IMR-90 (cell line): ENCODE measurements around the gene RBM28. TPM values are rescaled to one million over a fixed set of nuclear protein-coding genes. Genes with fewer than 3 reads are reported as not detected.

Experiments used
- ATAC-seq: fragments of 200-7000 bp; cut with Tn5 transposase; 2 replicates; pipeline ENCODE4 v1.9.1; 2020; ENCODE audit warnings: low read depth, mild to moderate bottlenecking, moderate library complexity
- BruUV-seq: library from RNA; stranded (reverse); fragments of 400-500 nt; replicated peaks from 2 replicates; lab custom pipeline; 2021; lab: Mats Ljungman, UMichigan
- CTCF ChIA-PET: fragments of 300-600 bp; formaldehyde crosslinking; extraction: SDS; loops from one replicate; lab custom pipeline; 2021; ENCODE audit warnings: antibody characterized with exemption; lab: Yijun Ruan, JAX
- POLR2A ChIA-PET: fragments of 300-600 bp; sonication (Branson Sonifier 250); formaldehyde crosslinking; loops from one replicate; lab custom pipeline; 2022; ENCODE audit warnings: antibody characterized with exemption; ENCODE audit not compliant: unreplicated experiment; lab: Charles Lee
- DNase-seq: peaks from one replicate; pipeline ENCODE4 v3.0.0; 2013
- H2AFZ ChIP-seq: replicated peaks from 2 replicates; pipeline ENCODE3; 2013; ENCODE audit warnings: low read length, mild to moderate bottlenecking; ENCODE audit not compliant: poor library complexity
- H2AK5ac ChIP-seq: 2 replicates; pipeline ENCODE4 v1.6.1; 2013; ENCODE audit warnings: low read depth, low read length, inconsistent platforms
- H2AK9ac ChIP-seq: replicated peaks from 2 replicates; pipeline ENCODE3; 2013; ENCODE audit warnings: mild to moderate bottlenecking, low read depth, low read length, moderate library complexity; ENCODE audit not compliant: poor library complexity
- H2BK120ac ChIP-seq: 2 replicates; pipeline ENCODE4 v1.6.1; 2013; ENCODE audit warnings: low read depth, low read length, inconsistent platforms
- H2BK15ac ChIP-seq: 3 replicates; pipeline ENCODE4 v1.6.1; 2013; ENCODE audit warnings: low read depth, low read length, inconsistent platforms
- H2BK20ac ChIP-seq: 2 replicates; pipeline ENCODE4 v1.6.1; 2013; ENCODE audit warnings: low read depth, mild to moderate bottlenecking, inconsistent platforms, low read length, moderate library complexity
- H2BK5ac ChIP-seq: 2 replicates; pipeline ENCODE4 v1.6.1; 2013; ENCODE audit warnings: mild to moderate bottlenecking, low read depth, low read length, inconsistent platforms; ENCODE audit not compliant: poor library complexity, severe bottlenecking
- H3K14ac ChIP-seq: replicated peaks from 2 replicates; pipeline ENCODE4 v1.6.1; 2013; ENCODE audit warnings: low read depth, low read length, inconsistent platforms
- H3K18ac ChIP-seq: 2 replicates; pipeline ENCODE4 v1.6.1; 2013; ENCODE audit warnings: low read depth, low read length, control low read depth
- H3K23ac ChIP-seq: 2 replicates; pipeline ENCODE4 v1.6.1; 2013; ENCODE audit warnings: low read depth, low read length, inconsistent platforms
- H3K27ac ChIP-seq: 2 replicates; pipeline ENCODE4 v1.5.1; 2013; ENCODE audit warnings: mild to moderate bottlenecking, control low read depth, low read length; ENCODE audit not compliant: insufficient read depth
- H3K27me3 ChIP-seq: 2 replicates; pipeline ENCODE4 v1.6.1; 2013; ENCODE audit warnings: low read length; ENCODE audit not compliant: control insufficient read depth, insufficient read depth
- H3K36me3 ChIP-seq: 2 replicates; pipeline ENCODE4 v1.6.1; 2013; ENCODE audit warnings: low read length, mixed read lengths; ENCODE audit not compliant: control insufficient read depth, insufficient read depth
- H3K4ac ChIP-seq: 2 replicates; pipeline ENCODE4 v1.6.1; 2013; ENCODE audit warnings: low read depth, low read length, inconsistent platforms
- H3K4me1 ChIP-seq: 2 replicates; pipeline ENCODE4 v1.6.1; 2013; ENCODE audit warnings: low read length, mixed read lengths; ENCODE audit not compliant: control insufficient read depth, insufficient read depth
- H3K4me2 ChIP-seq: 2 replicates; pipeline ENCODE4 v1.6.1; 2013; ENCODE audit warnings: low read depth, mild to moderate bottlenecking, control low read depth, low read length, moderate library complexity
- H3K4me3 ChIP-seq: 2 replicates; pipeline ENCODE4 v1.5.1; 2013; ENCODE audit warnings: low read depth, mild to moderate bottlenecking, control low read depth, low read length, moderate library complexity; ENCODE audit not compliant: insufficient read depth
- H3K56ac ChIP-seq: 2 replicates; pipeline ENCODE4 v1.6.1; 2013; ENCODE audit warnings: low read length, inconsistent platforms; ENCODE audit not compliant: insufficient read depth; ENCODE audit errors: extremely low read depth
- H3K79me1 ChIP-seq, 2 experiments: 2 replicates each; pipeline ENCODE4 v1.6.1; 2013; ENCODE audit warnings: low read length in 2 of 2, inconsistent platforms in 1 of 2, low read depth in 1 of 2
- H3K9ac ChIP-seq: 2 replicates; pipeline ENCODE4 v1.6.1; 2013; ENCODE audit warnings: low read depth, low read length, control low read depth
- H3K9me1 ChIP-seq: 2 replicates; pipeline ENCODE4 v1.6.1; 2013; ENCODE audit warnings: low read length, inconsistent platforms; ENCODE audit not compliant: insufficient read depth
- H3K9me3 ChIP-seq: 2 replicates; pipeline ENCODE4 v1.6.1; 2013; ENCODE audit warnings: low read length; ENCODE audit not compliant: control insufficient read depth, insufficient read depth
- H4K20me1 ChIP-seq: 2 replicates; pipeline ENCODE4 v1.6.1; 2013; ENCODE audit warnings: low read length, inconsistent platforms; ENCODE audit not compliant: insufficient read depth
- H4K5ac ChIP-seq: 2 replicates; pipeline ENCODE4 v1.6.1; 2013; ENCODE audit warnings: mild to moderate bottlenecking, low read depth, low read length, control low read depth
- H4K8ac ChIP-seq, 2 experiments: 2 replicates each; pipeline ENCODE4 v1.6.1; 2013; ENCODE audit warnings: low read depth in 2 of 2, low read length in 2 of 2, control low read depth in 1 of 2, inconsistent platforms in 1 of 2
- H4K91ac ChIP-seq: 2 replicates; pipeline ENCODE4 v1.6.1; 2013; ENCODE audit warnings: low read depth, low read length, inconsistent platforms; ENCODE audit not compliant: insufficient read depth
- RFX5 ChIP-seq: IDR thresholded peaks from 2 replicates; pipeline ENCODE4 v1.8.0; 2012; ENCODE audit warnings: low read depth, mild to moderate bottlenecking, low read length, moderate library complexity
- WGBS, 2 experiments: methylation state at CpG; one replicate each; pipeline versions ENCODE4 v1.1.5 to v1.1.7; 2013; ENCODE audit warnings: missing lambda C conversion rate in 2 of 2; ENCODE audit not compliant: insufficient read length in 1 of 2; ENCODE audit errors: extremely low coverage in 2 of 2; 5-methylcytosine and 5-hydroxymethylcytosine counted together
- dilution Hi-C: fragments of 300-500 bp; cut with HindIII; formaldehyde crosslinking; loops from one replicate; pipeline ENCODE4 v1.14.3; 2018; ENCODE audit warnings: low sequenced_read_pairs; ENCODE audit not compliant: unreplicated experiment
- in situ Hi-C: fragments of 300-500 bp; cut with MboI; formaldehyde crosslinking; loops from 3 replicates; pipeline ENCODE4 v1.14.3; 2019; ENCODE audit warnings: low sequenced_read_pairs, inconsistent platforms, mixed read lengths
- intact Hi-C: fragments of 100-400 bp; cut with micrococcal nuclease; formaldehyde crosslinking; loops from 2 replicates; pipeline ENCODE4 v1.10.0; 2022
- polyA plus RNA-seq, 3 experiments: library from polyadenylated mRNA; depleted of rRNA; stranded (reverse); fragments of >200 nt; gene quantifications; 2 replicates each; pipeline ENCODE4 v1.2.3, GENCODE V29; 2012; ENCODE audit warnings: low replicate concordance in 1 of 3
- total RNA-seq: library from RNA; depleted of rRNA; stranded (reverse); fragments of >200 nt; gene quantifications from 2 replicates; pipeline ENCODE4 v1.2.3, GENCODE V29; 2012
- TF ChIP-seq, protein P1 (sequence below): conservative IDR thresholded peaks from 2 replicates; pipeline ENCODE4 v1.5.1; 2012; ENCODE audit warnings: mild to moderate bottlenecking, low read depth, low read length, improper control_type of control experiment

The RBM28 gene
- total and polyA plus RNA-seq, 2 of the 4 experiments (the other 2 are of a cell fraction): 12.4 to 20.4 TPM

DNA sequence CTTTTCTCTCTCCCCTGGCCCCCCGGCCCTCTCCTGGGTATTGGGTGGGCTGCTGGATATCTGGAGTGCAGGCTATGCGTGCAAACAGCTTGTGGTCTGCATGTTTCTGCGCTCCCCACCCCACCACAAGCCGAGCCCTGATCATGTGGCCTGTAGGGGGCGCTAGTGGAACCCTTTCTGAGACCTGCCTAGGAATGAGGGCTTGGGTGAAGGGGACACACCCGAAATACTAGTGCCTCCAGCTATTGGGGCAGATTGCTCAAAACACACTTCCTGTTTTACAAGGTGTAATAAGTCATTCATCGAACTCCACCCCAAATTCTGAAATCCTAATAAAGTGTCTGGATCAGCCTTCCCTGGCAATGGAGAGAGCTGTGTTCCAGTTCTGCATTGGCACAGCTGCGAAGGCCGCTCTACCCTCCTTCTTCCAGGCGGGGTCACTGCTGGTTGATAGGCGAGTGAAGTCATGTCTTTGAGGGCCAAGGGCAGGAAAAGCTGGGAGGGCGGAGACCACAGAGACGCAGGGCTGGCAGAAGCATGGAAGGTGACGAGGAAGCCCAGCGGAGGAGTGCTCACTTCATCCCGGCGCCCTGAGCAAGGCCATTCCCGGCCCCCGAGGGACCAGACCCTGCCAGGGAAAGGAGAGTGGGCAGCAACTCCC is 37.6 kb upstream of the RBM28 start:
- no peaks in the 10 kb centered on the region for H3K79me1 ChIP-seq
- H3K9ac ChIP-seq: no peak overlapping the region
- dilution Hi-C loops (no loop called here), intact Hi-C loops (no loop called here), in situ Hi-C loops (loop anchor here (5.0 kb wide), 1 partner anchor 34 kb away; no protein-coding TSS in a partner anchor)
- H3K4ac ChIP-seq: no peak overlapping the region
- H3K56ac ChIP-seq: no peak overlapping the region
- no peak overlapping the region for H3K4me3 ChIP-seq
- H3K36me3 ChIP-seq: no peaks in the 10 kb centered on the region
- no peak for DNase-seq
- H2BK5ac ChIP-seq: no peak overlapping the region
- no peak overlapping the region for H3K14ac ChIP-seq
- no peak overlapping the region for H4K8ac ChIP-seq
- CTCF ChIA-PET: interaction anchor here (0.8 to 2.3 kb wide), 3 partner anchors 17 to 36 kb away, joined by 3 to 9 read pairs (median 4); no protein-coding TSS in a partner anchor
- H3K9me1 ChIP-seq: no peaks in the 10 kb centered on the region
- H2BK20ac ChIP-seq: no peak overlapping the region; the same call in 1 of the 2 replicates
- H3K27ac ChIP-seq: no peak overlapping the region
- no peak overlapping the region for H2BK15ac ChIP-seq
- no peak overlapping the region for H4K5ac ChIP-seq
- BruUV-seq: no TSS peak
- ATAC-seq: no peak
- no peaks in the 10 kb centered on the region for H4K20me1 ChIP-seq
- no peak overlapping the region for H2BK120ac ChIP-seq
- H3K4me1 ChIP-seq: no peaks in the 10 kb centered on the region
- no peak overlapping the region for H3K4me2 ChIP-seq
- no peak overlapping the region for H3K23ac ChIP-seq
- POLR2A ChIA-PET: no interaction called here
- peaks cover 40% of the 10 kb centered on the region for H3K27me3 ChIP-seq
- 0 out of 2 replicates have a peak, but pooled peaks cover 2% of the 10 kb centered on the region for H3K9me3 ChIP-seq
- WGBS, 2 experiments: 71% methylated on average over 7 of the region's 19 CpGs; no CpG with 5 or more reads in 1 of the 2 experiments
- TF ChIP-seq, protein P1, sequence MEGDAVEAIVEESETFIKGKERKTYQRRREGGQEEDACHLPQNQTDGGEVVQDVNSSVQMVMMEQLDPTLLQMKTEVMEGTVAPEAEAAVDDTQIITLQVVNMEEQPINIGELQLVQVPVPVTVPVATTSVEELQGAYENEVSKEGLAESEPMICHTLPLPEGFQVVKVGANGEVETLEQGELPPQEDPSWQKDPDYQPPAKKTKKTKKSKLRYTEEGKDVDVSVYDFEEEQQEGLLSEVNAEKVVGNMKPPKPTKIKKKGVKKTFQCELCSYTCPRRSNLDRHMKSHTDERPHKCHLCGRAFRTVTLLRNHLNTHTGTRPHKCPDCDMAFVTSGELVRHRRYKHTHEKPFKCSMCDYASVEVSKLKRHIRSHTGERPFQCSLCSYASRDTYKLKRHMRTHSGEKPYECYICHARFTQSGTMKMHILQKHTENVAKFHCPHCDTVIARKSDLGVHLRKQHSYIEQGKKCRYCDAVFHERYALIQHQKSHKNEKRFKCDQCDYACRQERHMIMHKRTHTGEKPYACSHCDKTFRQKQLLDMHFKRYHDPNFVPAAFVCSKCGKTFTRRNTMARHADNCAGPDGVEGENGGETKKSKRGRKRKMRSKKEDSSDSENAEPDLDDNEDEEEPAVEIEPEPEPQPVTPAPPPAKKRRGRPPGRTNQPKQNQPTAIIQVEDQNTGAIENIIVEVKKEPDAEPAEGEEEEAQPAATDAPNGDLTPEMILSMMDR: peak; percentile 33; the same call in 1 of the 2 replicates
- no peak for TF ChIP-seq RFX5
- no peak overlapping the region for H2AK5ac ChIP-seq
- H4K91ac ChIP-seq: no peak overlapping the region
- no peak overlapping the region for H2AK9ac ChIP-seq
- no peak overlapping the region for H2AFZ ChIP-seq
- H3K18ac ChIP-seq: no peak overlapping the region
